ENCODE measurements around the gene ZNF506.

GRCh38 chr19:19748249-19748938 lies 73.2 kb downstream of the ZNF506 start:
- no peak for TF ChIP-seq CTCF (IDR thresholded peaks at IDR 0.05)
- no peak for TF ChIP-seq POLR2A (IDR thresholded peaks at IDR 0.05)

All from breast epithelium (tissue), 3 donors.